Dedifferentiated amniotic fluid mesenchymal stem cell (primary cell): Measurements from ENCODE around the gene FABP6.
A peak's percentile ranks its signal among the peaks of the same experiment; 100 is the strongest.

Source experiments
- DNase-seq: peaks from one replicate; pipeline ENCODE4 v3.0.0-alpha.2; 2016; ENCODE audit errors: extremely low spot score

Gene FABP6

DNA sequence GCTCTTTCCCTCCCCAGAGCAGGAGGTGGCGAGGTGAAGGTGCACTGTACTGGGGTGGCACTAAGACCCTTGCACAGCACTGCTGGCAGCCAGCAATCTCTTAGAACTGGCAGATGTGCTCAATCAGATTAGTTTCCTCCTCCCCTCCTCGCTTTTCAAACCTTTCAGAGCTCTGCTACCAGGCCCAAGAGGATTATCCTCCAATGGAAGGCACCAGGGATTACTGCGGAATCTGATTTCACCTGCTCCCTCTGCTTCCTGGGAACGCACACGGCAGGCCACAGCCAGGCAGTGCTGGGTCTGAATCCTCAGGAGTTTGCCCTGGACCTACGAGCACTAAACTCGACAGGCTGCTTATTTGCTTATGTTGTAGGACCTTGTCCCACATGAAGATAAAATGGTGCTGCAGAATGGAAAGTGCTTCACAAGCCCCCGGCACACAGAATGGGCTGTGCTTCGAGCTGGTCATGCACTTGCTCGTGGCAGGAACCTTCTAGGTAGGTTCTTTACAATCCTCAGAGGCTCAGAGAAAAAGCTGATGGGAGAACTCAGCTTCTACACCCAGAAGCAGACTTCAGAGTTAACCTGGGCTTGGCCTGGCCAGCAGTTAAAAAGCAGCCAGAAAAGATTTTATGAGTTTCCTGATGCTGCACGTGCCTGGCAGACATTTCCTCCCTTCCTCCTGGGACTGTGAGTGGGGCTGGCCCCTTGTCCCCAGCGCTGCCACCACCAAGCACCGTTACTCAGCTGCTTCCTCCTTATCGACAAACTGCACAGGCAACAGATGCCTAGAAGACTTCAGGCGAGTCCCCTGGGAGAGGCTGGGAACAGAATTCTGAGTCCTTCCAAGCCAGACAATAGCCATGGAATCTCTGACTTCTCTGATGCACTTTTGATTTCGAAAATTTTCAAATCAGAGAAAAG, 33.1 kb downstream of the FABP6 start:
- DNase-seq = no peak

DNA sequence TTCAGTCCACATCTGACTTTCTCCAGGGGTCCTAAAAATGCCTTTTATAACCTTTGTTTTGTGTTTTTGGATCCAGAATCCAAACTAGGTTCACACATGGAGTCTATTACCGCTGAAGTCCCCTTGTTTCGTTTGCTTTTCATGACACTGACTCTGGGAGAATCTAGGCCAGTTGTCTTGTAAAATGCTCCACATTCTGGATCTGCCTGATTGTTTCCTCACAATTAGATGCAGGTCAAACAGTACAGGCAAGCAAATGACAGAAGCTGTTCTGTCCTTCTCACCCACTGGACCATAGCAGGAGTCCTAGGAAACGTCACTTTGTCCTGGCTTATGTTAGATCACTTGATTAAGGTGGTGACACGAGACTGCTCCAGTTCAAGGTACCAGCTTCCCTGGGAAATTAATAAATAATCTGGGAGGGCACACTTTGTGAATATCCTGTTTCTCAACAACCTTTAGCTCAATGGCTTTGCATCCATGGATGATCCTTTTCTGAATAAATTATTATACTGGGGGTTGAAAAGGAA, 34.1 kb downstream of the FABP6 start:
- DNase-seq = no peak

DNA sequence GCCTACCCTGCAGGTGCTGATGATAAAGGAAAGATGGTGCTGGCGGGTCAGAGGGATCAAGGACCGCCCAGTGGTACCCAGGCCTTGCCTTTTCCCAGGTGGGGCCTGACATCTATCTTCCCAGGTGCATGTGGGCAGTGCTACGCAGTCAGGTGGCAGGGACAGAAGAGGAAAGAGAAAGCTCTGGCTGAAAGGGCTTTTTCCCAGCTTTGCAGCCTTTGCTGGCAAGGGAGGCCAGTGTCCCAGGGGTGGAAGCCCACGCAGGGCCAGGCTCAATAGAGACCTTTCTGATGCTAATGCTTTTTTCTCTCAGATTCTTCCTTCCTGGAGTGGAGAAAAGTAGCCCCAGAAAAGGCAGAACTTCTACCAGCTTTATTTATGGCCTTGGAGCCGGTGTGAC, 36.7 kb downstream of the FABP6 start:
- no peak for DNase-seq

DNA sequence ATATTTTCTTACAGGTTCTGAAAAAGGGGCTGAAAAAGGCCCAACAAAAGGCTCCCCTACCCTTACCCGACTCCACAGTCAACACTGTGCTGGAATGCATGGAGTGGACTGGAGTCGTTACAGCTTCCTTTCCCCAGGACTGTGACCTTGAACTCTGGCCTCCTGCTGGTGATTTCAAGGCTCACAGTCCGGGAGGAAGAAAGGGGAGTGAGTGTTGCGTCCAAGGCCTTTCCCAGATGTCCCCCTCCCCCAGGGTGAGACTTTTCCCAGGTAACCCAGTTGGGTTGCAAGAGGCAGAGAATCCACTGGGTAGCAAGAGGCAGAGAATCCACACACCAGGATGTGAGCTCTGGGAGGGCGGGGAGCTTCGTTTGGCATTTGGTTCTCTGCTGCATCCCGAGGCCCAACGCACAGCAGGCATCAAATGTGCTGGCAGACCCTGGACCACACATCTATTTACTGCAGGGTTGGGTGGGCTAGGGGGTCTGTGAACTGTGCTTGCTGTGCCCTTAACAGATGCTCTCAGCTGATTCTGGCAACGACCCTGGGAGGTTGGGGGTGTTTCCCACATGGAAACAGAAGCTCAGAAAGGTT, 37.5 kb downstream of the FABP6 start:
- no peak for DNase-seq

DNA sequence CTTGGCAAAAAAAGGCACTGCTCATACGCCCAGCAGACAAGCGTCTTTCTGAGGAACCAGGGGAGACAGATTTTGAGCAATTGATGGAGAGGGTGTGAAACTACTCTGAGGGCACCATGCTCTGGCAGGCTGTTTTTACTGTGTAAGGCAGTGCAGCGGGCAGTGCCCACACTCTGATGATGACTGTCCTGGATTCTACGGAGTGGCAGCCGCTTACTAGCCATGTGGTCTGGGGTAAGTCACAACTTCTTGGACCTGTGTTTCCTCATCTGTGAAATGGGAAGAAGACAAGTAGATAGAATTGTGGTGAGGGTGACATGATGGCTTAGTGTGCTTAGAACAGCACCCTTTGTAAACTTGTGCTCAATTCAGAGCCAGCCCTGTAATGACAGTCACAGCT, 38.8 kb downstream of the FABP6 start:
- DNase-seq = no peak

DNA sequence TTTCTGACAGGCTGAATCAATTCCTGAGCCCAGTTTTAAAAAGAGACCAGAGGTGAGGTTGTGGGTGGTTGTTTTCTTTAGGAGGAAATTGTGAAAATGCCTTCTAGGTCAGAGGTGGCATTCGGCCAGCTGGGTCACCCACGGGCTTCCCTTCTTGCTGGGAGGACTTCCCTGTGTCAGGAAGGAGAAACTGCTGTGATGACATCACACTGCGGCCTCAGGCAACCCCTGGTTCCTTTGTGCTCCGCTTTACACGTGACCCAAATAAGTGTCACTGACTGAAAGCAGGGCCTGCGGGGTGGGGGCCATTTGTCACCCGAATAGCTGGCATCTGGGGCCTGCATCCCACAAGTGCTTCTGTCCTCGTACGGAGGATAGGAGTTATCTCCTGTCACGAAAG, 39.7 kb downstream of the FABP6 start:
- no peak for DNase-seq

DNA sequence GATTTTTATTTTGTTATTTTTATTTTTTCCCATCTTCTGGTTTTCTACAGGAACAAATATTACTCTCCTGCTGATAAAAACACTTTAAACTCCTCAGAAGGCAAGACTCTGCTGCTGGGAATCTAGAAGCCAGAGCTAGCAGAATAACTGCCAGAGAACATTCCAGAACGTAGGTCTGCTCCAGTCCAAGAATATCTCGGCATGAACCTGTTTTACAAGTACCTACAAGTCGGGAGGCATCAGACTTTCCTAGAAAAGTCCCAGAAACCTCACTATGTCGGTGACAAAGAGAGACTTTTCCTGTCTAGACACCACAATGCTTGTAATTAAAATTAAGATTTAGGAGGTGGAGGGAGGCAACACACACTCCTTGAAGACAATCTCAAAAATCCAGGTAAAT, 41.4 kb downstream of the FABP6 start:
- DNase-seq = no peak

DNA sequence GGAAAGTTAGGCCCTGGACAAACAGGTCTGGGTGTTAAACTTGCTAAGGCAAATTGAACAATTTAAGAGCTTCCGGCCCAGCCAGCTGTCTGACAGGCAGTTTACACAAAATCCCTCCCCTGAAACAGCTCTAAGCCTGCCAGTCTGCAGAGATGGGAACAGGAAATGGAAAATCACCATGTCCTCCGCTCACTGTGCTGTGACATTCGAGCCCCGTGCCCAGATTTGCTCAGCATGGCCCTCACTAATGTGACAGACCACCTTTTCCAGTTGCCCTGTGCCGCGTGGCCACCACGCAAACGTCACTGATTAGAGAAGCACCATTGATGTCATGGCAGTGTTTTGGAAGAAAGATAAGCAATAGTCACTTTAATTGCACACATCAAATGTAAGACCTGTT, 42.1 kb downstream of the FABP6 start:
- no peak for DNase-seq

DNA sequence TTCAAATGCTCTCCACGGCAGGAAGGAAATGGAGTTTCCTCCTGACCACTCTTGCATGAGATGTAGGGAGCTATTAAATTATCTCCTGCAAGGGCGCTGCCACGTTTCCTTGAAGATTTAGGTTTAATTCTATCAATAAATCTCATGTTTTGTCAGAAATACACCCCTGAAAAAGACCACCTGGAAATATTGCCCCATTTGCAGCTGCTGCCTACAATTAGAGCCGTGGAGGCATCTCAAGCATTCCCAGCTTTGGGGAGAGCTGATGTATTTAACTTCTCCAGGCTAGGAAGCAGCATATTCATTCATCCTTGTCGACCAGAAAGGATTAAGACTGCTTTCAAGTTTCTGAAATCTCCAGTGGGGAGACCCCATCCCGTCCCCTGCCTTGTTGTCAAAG, 42.5 kb downstream of the FABP6 start:
- no peak for DNase-seq

DNA sequence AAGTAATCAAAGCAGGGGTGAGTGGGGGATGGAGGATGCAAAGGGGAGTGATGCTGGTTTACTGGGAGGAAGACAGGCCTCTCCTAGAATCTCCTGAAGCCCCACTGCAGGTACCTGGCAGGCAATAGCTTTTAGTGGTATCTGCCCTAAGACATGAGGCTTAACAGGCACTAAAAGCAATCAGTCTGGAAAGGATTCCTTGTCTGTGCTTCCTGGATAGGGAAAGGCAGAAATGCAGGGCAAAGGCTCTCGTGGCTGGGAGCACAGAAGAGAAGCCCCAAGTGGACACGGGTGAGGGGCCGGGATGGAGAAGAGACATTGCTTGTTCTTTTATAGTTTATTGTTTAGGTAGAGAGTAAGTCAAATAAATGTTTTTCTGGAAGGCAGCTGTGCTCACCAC, 43.0 kb downstream of the FABP6 start:
- DNase-seq = no peak

DNA sequence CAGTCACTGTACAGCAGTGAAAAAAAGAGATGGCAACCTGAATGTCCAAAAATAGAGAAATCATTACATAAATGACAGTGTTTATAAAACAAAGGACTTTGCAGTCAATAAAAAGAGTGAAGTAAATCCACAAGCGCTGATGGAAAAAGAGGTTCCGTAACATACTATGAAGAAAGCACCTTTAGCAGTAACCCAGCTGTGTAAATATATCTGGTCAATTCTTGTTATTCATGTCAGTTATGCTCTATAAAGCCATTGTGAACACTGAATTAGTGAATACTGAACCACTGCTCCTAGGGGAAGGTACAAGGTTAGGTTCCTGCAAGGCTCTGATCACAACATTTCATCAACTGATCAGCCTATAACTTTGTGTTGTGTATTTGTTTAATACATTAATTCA, 43.6 kb downstream of the FABP6 start:
- DNase-seq = no peak

DNA sequence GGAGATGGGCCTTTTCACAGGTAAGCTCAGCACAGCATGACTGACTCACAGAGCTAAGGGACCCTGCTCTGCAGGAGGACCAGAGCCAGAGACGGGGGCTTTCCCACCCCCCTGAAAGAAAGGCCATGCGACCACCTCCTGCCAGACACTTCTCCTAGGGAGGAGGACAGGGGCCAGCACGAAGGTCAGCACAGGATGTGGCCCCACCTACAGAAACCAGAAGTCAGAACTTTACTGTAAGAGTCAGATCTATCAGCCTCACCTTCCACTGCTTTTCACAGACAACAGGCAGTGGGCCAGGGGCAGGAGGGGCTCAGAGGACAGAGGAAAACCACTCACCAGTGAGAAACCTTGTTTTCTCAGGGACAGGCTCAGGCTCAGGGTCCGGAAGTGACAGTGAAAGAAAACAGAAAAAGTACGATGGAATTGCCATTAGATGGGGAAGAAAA, 45.2 kb downstream of the FABP6 start:
- no peak for DNase-seq

DNA sequence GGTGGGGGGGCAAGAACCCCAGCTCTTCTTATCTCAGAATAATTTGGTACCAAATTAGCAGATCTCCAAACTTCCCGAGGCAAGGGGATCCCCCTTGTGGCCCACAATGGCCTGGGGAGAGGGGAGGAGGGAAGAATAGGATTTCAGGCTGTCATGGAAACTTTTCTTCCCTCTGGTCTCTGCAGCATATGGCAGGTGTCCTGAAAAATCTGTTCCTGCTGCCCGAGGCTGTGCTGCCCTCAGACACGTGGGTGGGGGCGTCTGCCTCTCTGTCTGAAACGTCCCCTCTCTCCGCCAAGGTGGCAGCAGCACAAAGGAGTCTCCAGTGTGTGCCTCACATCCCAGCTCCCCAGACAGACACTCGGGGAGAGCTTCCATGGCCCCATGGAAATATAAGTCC, 49.0 kb downstream of the FABP6 start:
- DNase-seq = no peak

DNA sequence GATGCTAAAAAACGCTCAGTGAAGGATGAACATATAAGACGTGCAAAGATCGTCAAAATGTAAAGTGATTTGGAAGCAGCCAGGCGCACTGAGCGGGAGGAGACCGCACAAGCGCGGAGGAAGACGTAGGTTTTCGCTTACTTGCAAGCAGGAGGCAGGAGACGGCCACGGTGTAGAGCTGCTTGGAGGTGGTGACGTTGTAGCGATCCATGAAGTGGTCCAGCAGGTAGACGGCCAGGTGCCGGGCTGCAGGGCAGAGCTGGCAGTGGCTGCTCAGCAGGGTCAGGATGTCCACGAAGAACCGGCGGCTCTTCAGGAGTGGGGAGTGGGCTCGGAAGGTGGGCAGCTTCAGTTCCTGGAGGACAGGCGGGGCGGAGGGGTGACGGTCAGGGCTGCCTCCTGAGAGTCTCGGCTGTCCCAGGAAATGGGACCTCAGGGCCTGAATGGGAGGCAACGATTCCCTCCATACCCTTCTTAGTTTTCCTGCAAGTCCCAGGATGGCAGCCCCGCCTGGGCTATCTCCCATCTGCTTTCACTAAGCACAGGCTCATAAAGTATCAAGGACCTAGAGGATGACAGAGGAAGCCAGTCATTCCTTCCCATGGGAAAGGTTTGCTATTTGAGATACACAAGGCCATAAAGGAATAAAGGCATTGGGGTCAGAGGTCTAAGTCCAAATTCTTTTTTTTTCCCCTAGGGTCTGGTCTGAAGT, 51.2 kb downstream of the FABP6 start:
- DNase-seq = no peak

DNA sequence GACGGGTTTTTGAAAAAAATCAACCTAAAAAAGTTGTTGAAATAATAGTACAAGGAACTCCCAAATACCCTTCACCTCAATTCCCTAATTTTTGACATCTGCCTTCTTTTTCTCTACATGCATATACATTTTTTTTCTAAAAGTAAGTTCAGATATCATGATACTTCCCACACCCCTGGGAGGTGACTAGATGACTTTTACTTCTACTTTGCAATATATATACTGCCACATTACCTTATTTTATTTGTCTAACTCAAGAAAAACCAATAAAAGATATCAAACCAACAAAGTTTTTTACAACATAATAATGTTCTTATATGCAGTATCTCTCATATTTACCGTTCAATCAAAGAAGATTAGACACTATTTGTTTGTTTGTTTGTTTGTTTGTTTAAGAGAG, 52.0 kb downstream of the FABP6 start:
- DNase-seq = no peak

DNA sequence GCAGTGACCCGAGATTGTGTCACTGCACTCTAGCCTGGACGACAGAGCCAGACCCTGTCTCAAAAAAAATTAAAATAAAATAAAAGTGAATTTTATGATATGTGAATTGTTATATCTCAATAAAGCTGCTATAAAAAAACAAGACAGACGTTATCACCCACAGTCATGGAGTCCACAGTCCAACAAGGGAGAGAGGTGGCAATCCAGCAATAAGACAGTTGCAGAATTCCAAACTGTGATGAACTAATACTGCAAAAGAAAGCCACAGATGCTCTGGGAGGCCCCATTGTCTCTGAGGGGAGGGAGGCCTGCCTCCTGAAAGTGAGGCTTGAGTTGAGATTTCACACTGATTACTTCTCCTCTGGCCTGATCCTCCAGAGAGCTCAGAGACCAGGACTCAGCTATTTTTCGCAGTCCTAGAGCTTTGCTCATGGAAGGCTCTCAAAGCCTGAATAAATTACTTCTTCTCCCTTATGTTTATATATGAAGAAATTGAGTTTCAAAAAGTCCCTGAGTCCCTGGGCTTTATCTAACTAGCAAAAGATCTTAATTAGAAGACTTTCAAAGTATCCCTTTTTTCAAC, 55.1 kb downstream of the FABP6 start:
- DNase-seq = no peak

DNA sequence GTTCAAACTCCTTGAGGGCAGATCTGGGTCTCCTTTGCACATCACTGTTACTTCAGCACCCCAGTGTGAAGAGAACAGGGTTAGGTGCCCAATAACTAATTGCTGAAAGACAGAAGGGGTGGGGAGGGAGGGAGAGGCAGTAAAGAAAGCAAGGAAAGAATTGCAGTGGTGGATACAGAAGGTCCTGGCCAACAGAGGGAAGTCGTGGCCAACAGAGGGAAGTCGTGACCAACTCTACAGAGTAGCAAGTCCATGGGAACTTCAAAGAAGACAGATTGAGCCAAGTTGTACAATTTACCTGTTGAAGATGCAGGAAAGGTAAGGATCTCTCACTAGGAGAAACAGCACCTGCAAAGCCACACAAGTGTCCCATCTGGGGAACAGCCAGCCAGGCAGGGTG, 56.0 kb downstream of the FABP6 start:
- no peak for DNase-seq

DNA sequence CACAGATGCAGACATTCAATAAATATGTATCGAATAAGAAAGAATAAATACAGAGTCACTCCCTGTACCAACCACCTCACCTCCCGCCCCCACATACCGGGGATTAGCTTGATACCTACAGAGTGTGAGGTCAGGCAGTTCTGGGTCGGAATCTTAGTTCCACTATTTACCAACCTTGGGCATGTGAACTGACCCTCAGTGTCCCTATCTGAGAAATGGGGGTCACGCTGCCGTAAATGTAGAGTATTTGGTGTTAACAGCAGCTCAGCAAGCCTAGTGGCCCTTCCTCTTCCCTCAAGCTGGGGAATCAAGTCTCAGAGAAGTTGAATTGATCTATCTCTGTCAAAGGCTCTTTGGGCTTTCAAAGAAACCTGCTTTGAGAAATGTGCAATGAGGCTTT, 57.6 kb downstream of the FABP6 start:
- DNase-seq = no peak

DNA sequence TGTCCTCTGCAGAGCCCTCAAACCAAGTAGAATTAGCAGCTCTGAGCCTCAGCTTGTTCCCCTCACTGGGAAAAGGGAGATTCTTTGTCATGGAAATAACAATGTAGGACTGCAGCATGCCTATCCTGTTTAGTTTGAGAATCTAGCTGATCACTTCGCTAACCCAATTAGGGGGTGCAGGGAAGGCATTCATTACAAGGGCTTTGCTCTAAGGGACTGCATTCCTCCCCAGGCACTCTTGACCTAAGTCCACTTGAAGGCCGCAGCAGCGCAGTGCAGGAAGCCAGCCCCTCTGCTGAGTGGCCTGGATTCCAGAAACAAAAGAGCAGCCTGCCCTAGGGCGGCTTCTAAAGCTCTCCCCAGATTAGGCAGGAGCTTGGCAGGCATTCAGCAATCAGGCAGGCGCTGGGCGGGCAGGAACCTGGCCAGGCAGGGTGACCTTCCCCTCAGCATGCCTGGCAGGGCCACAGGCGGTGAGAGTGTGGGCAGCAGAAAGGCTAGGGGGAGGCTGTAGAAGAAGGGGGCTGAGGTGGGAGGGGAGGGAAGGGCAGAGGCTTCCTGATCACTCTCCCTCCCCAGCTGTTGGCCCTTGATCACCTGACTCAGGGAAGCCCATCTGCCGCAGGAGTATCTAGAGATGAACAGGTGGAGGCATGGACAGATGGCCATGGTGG, 58.2 kb downstream of the FABP6 start:
- DNase-seq = peak; percentile 15
